CD4-positive, alpha-beta T cell treated with Interleukin-15 for 1 hour (primary cell): ENCODE data around the gene NACC2.
A peak's percentile ranks its signal among the peaks of the same experiment; 100 is the strongest.

ENCODE experiments used
- DNase-seq: peaks from one replicate; pipeline ENCODE4 v3.0.0-alpha.2; 2020

NACC2 gene

DNA sequence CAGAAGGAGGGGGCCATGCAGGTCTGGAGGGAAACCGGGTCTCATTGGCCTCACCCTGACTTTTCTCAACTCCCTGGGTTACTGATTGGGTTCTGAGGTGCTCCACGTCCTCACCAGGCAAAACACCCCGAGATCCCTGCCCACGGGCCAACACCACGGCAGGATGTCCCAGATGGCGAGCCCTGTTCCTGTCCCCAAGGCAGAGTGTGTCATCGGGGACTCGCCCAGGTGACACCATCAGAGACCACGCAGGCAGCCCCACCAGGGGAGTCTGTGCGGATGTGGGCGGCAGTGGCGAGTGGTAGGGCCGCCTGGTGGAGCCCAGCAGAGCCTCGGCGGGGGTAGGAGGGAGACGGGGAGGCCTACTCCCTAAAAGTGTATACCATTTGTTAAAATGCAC, 74.9 kb downstream of the NACC2 start:
- no peak for DNase-seq

DNA sequence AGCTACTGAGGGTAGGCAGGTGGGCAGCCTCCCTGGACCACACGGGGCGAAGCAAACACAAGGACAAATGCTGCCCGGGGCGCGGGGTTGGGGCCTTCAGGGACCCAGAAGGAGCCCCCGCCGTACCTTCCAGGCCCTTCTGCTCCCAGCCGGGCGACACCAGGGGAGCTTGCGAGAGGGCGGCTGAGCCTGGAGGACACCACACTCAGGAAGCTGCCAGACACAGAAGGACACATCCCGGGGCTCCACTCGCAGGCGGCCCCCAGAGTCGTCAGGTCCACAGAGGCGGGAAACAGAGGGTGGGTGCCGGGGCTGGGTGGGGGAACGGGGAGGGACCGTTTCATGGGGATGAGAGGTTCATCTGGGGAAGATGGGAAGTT, 75.4 kb downstream of the NACC2 start:
- no peak for DNase-seq

DNA sequence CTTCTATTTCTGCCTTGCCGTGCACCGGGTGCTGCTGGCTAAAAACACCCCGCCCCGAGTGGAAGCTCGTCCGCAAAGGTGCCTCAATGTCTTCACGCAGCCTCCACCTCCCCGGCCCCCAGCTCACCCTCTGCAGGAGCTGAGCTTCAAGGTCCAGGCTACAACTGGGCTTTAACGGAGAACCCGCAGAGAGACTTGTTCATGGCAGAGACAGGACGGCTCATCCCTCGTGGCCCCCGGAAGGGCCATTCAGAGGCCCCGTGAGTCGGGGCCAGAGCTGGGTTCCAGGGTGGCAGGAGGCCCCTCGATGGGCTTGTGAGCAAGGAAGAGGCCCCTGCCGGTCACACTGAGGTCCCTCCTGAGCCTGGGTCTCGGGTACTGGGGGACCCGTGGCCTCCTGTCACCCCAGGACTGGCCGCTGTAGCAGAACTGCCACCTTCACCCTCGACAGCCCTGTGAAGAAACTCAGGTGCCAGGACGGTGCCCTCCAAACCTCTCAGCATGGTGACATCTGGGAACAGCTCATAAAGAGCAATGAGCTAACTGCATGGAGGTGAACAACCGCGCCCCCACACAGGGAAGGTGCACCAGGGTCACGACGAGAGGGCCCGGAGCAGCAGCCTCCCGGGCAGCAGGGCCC, 75.9 kb downstream of the NACC2 start:
- no peak for DNase-seq

DNA sequence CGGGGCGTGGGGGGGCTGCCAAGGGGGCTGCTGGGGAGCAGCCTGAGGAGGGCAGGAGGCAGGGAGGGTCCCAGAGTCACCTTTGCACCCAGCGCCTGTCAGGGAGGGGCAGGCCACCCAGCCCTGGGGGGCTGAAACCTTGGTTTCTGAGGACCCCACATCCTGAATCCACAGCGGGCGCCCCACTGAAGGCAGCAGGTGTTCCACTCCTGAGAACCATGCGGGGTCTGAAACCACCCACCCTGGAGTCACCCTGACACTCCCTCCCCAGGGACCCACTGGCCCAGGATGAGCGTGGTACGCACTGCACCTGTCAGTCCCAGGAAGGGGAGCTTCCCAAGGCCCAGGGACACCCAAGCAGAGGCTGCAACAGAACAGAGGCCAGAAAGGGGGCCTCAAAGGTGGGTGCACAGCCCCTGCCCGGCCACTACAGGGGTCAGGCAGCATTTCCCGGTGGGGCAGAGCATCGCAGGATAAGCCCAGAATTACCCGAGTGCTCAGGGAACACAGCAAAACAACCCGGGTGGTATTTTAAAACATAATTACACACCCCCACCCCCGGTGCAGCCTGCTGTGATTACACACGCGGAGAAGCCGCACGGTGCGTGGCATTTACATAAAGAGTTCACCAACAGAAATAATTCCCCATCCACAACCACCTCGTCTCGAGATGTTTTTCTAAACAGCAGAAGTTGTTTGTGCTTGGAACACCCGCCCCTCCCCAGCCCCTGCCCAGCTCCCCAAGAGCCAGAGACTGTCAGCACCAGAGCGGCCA, 76.6 kb downstream of the NACC2 start:
- no peak for DNase-seq

DNA sequence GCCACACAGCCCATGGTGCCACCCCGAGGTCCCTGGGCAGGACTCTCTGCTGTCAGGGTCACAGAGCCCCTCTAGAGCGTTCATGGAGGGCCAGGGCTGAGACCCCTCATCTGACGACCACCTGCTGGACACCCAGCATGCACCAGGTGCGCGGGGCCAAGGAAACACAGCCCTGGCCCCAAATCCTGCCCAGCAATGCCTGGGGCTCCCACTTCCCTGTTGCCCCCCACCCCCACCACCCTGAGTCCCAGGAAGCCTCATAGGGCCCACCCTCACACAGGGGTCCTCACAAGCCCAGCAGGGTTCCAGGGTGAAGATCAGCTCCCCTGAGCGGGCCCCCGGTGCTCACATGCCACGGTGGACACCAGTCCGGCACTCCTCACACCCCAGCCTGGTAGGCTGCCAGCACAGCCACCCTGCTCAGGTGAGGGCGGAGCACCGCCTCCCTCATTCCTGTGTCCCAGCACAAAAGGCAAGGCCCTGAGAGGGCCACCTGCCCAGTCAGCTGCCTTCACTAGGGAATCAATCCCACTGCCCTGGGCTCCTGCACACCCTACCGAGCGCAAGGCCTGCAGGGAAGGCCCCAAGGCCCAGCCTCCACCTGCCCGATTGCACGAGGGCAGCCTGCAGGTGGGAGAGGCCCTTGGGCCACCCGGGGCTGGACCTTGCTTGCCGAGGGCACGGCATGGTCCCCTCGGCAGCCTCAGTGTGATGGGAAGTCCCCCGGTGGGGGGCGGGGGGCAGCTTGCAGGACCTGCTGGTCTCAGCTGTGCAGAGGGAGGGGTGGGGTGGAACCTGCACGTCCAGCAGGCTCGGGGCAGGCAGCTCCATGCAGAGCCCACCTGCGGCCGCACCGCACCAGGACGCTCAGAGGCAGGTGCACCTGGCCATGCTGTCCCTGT, 77.5 kb downstream of the NACC2 start:
- no peak for DNase-seq

DNA sequence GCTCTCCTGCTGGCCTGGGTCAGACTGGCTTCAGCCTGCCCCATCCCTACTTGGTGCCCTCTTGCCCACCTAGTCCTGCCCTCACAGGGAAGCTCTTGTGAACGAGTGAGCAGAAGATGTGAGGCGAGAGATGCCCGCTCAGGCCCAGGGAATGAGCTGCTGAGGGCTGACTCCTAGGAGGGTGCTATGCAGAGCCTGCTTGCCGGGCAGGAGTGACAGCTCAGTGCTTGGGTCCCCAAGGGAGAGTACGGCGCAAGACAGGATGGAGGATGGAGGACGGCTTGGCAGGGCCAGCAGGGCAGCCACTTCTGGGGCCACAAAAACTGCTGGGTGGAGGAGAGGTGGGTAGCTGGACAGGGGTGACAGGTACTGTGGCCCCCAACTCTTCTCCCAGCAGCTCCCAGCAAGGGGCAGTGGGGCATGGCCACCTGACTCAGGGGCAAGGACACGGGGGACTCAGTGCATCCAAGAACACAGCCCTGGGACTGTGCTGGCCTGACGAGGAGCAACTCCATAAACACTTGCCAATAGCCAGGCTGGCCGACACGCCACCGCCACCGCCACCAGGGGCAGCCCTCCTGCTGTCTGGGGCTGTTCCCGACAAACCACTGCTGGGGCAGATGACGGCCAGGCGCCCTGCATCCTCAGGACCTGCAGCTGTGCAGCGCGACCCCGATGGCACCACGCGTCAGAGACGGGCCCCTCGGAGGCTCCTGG, 78.4 kb downstream of the NACC2 start:
- DNase-seq = no peak

DNA sequence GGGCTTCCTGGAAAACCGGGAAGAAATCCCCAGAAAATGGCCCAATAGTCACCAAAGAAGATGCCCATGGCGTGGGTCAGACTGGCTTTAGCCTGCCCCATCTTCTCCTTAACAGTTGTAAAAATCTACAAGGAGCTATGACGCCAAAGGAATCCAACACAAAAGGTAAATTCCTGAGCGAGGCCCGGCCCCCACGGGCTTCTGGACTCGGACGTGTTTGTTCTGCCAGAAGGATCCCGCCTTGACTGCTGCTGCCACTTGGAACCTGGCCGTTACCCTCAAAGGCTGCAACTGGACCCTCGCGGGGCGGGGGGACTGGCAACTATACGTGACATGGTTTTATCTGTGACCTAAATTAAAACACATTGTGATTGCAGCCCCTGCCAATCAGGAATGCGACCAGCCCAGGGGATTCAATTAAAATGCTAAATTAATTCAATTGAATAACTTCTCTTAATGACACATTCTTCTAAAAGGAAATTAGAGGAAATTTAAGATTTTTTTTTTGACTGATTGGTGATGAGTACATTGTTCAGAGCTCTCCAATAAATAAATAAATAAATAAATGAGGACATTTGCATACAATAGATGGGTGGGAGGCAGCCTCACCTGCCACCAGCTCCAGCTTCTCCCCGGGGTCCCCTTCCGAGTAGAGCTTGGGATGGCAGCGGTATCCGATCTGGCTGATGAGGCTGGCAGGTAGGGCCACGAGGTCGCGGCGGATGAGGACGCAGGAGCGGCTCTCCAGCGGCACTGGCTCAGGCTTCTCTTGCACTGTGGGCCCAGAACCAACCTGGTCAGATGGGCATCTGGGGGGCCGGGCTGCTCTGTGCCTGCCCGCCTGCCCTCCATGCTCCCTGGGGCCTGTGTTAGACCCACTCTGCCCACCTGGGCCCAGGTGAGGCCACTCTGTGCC, 79.2 kb downstream of the NACC2 start:
- DNase-seq = no peak

DNA sequence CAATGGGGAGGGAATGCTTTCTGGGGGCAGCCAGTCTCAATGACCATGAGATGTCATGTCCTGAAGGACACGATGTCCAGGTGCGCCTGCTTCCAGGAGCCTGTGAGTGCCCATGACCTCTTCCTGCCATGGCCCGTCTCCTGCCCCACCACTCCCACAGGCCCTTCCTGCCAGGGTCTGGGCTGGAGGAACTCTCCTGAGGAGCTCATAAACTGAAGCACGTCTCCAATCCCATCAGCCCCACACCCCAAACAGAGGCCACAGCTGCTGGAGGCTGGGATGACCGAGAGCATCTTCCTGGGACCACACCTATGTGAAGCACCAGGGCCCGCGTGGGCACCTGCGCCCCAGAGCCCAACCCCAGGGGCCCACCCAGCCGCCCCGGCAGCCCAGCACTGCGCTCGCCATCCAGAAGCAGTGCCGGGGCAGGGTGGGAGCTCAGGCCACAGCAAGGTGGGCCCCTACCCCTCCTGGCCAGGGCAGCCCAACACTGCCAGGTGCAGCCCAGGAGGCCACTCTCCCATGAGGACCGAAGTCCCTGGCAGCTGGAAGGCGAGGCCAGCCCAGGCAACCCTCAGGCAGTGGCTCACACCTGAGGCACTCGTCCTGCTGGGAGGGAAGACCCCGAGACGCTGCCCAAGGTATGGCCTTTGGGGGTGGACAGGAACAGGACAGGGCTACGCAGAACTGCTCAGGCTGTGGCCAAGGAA, 80.0 kb downstream of the NACC2 start:
- no peak for DNase-seq

DNA sequence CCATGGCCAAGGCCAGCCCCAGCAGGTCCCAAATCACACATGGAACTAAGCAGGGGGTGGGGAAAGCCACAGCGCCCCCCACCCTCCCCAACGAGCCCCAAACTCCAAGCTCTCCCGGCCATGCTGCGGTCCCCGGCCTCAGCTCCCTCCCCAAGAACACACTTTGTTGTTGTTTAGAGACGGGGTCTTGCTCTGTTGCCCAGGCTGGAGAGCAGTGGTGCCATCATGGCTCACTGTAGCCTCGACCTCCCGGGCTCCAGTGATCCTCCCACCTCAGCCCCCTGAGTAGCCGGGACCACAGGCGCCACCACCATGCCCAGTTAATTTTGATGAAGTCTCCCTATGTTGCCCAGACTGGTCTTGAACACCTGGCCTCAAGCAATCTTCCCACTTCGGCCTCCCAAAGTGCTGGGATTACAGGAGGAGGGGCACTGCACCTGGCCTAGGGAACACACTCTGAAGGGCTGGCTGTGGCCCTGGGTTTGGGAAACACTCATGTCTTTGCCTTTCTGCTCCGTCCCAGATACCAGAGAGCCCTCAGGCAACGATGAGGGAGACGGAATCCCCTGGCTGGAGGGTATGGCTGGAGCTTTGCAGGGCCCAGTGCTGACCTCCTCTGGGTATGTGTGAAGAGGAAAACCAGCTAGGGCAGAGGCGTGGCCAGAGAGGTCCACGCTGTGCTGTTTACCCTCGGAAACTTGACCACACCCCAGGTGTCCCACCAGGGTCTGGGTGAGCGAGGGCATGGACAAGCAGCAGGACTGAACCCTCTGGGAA, 80.8 kb downstream of the NACC2 start:
- DNase-seq = no peak

DNA sequence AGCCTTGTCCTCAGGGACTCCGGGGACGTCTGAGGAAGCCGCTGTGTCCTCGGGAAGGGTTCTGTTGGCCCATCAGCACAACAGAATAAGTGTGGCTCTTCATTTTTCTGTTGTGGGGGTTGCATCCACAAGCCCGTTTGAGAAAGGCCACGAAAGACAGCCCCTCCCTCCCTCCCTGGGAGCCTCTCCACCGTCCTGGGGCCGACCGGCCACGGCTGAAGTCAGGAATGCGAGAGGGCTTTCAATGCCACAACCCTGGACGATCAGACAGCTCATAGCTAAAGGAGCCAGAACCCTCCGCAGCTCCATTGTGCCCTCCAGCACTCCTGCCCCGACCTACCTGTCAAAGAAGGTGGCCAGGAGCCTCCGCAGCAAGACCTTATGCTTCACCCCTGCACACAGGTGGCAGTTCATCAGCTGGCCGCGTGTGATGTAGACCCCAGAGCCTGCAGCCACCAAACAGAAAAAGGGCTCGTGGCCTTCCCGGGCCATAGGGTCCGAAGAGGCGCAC, 81.5 kb downstream of the NACC2 start:
- DNase-seq = peak; percentile 16

DNA sequence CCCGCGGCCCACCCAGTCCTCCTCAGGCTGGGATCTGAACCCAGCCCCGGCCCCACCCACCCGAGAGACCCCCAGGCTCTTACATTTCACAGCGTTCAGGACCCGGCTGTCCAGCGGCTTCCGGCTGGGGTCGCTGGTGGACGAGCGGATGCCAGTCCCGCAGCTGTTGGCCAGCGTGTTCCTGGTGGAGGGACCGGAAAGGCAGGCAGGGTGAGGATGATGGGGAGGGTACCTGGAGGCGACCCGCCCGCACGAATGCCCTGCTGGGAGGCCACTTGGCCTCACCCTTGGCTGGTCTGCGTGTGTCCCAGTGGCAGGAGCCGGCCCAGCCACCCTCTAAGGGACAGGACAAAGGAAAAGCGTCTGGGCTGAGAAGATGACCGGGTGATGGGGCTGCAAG, 82.0 kb downstream of the NACC2 start:
- no peak for DNase-seq

DNA sequence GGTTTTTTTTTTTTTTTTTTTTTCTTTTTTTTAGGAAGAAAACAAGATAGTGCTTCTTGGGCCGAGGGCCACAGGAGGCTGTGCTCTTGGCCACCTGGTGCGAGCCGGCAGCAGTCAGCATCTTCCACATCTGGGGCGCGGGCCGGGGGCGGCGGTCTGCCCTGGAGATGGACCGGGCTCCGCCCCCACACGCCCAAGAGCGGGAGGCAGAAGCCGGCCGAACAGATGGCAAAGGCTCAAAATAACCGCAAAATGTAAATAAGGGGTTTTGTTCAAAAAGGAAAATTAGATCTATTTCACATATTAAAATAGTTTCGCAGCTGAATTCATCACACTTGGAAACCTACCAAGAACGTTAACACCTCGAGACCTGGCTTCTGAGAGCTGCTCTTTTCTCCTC, 82.4 kb downstream of the NACC2 start:
- DNase-seq = no peak

DNA sequence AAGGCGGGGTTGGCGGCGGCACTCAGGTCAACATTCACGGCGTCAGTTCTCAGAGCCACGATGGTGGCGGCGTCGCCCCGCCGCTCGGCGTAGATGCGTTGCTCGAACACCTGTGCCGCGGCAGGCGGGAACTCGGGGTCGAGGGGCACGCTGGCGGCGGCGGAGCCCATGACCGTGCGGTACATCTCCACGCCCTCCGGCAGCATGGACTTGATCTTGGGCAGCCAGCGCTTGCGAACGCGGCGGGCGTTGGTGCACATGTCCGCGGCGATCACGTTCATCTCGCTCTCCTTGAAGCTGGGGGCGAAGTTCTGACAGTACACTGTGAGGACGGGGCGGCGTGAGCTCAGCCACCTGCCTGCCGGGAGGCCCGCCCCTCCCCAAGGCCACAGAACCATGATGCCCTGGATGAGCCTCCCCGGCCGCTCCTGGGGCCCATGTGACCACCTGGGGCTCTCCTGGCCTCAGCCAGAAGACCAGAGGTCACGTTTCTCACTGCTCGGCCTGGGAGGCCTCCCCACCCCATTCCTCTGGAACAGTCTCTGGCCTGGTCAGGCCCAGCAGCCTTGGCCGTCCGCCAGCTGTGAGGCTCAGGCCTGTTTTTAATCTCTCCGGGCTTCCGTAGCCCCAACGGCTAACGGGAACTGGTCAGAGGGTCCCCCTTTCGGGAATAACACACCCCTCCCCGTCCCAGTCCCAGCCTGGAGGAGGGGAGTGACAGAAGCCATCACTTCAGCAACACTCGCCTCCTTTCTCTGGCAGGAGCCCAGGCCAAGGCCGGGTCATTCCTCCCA, 83.2 kb downstream of the NACC2 start:
- DNase-seq = peak; percentile 15

DNA sequence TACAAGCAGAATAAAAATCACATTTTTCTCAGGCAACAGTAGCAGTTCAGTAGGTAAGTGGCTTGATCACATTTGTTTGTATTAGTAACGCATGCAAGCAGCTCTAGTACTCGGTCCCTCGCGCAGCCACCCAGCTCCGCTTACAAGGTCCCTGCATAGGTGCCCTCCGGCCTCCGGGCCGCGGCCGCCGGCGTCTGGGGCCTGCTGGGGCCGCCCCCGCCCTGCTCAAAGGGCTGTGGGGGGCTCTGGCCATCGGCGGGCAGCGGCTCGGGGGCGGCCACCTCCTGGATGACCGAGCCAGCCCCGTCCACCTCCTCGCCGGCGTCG, 83.8 kb downstream of the NACC2 start:
- no peak for DNase-seq

DNA sequence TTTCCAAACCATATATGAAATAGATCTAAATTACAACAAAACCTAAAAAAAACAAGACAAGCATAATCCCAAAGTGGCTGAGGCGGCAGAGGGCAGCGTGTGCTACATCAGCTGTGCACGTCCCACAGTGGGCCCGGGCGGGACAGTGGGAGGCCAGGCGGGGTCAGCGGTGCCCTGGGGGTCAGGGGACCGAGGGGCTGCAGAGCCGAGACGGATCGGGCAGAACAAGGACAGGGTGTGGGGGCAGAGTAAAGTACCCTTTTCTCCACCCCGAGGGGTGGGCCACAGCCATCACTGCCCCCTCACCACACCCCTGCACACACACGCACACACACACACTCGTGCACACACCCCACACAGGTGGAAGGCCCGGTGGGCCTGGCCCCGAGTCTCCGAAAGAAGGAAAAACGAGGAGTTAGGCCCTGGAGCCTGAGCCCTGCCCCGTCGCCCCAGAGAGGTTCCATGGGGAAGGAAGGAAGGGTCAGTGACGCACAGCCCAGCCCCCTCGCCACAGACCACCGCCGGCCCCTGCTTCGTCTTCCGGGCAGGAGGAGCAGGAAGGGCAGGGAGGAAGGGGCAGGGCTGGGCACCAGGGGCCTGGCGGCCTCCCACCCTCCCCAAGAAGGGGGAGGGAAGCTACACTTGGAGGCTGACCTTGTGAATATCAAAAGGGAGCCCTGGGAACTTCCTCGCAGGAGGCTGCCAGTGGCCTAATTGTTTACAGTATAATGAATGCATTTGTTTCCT, 84.3 kb downstream of the NACC2 start:
- DNase-seq = no peak

DNA sequence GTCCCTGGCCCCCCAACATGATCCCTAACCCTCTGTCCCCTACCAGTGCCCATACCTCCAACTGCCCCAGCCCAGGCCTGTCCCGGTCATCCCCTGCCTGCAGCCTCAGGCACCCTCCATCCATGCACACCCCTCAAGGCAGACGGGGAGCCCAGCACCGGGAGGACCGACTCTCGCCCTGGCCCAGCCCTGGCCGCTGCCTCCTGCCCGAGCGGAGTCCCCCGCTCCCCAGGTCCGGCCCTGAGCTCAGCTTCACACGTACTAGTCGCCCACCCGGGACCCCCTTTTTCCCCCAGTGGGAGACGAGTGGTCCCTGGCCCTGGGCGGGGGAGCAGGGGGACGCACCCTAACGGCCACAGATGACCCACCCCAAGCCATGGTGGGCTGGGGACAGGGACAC, 84.9 kb downstream of the NACC2 start:
- no peak for DNase-seq

DNA sequence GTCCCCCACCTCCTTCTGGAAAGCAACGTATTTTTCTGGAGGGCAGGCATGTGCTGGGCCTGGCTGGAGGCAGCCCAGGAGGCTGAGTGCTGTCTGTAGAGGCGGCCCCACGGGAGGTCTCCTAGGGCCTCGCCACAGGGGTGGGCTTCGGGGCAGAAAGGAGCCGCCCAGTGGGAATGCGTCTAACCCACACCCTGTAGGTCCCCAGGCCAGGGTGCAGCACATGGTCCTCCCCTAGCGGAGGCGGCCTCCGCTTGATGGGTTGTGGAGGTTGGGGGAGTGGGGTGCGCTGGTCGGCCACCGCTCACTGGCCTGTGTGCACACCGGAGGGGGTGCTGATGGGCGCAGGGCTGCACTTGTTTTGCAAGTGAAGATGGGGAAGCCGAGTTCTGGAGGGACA, 85.6 kb downstream of the NACC2 start:
- no peak for DNase-seq

DNA sequence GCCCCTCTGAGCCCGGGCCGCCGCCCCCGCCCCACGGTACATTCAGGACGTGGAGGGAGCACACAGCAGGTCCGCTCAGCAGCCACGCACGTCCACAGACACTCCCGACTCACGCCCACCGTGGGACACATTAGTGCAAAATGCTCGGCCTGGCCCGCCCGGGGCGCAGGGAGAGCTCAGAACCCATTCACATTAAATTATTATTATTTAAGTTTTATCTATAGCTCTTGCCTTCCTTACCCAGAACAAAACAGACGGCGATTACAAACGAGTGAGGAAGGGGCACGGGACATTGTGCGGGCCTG, 86.4 kb downstream of the NACC2 start:
- no peak for DNase-seq
